HepG2 (cell line): Measurements from ENCODE around the gene CREG1. TPM values are rescaled to one million over a fixed set of nuclear protein-coding genes. Genes with fewer than 3 reads are reported as not detected.

Experiments
- ATAC-seq: fragments of 200-7000 bp; cut with Tn5 transposase; 3 replicates; pipeline ENCODE4 v1.9.1; 2020; ENCODE audit warnings: mild to moderate bottlenecking, moderate library complexity
- BruUV-seq: library from RNA; stranded (reverse); fragments of 400-500 nt; replicated peaks from 2 replicates; lab custom pipeline; 2021; lab: Mats Ljungman, UMichigan
- CTCF ChIA-PET: fragments of 300-600 bp; formaldehyde crosslinking; extraction: SDS; loops from one replicate; lab custom pipeline; 2021; ENCODE audit warnings: low total read pairs, inconsistent platforms, low intra/inter-chr PET ratio; lab: Yijun Ruan, JAX
- POLR2A ChIA-PET: fragments of 350-600 bp; sonication (Branson Sonifier 250); formaldehyde crosslinking; loops from one replicate; lab custom pipeline; 2020; ENCODE audit warnings: antibody characterized with exemption, inconsistent platforms; lab: Yijun Ruan, JAX
- DNase-seq: peaks from one replicate; pipeline ENCODE4 v3.0.0-alpha.2; 2015; ENCODE audit warnings: low spot score
- FAIRE-seq: peaks from 3 replicates; lab custom pipeline; 2011; peaks lifted over from hg19 to GRCh38; lab: Jason Lieb, UNC
- H2AFZ ChIP-seq: one replicate; pipeline ENCODE4 v1.6.1; 2011; ENCODE audit warnings: low read length, inconsistent platforms
- H3K27ac ChIP-seq: fragments of 300-600 bp; 3 replicates; pipeline ENCODE4 v1.8.0; 2011; ENCODE audit warnings: mixed run types, mild to moderate bottlenecking, mixed read lengths, low read length, inconsistent platforms; ENCODE audit not compliant: insufficient read depth; ENCODE audit errors: extremely low read length
- H3K27me3 ChIP-seq, 2 experiments: fragments of 200-600 bp in 1 of 2; 2 replicates in 1 of 2; 3 replicates in 1 of 2; pipeline versions ENCODE4 v1.6.0 to v1.8.0; 2011; ENCODE audit warnings: low read length in 2 of 2, mild to moderate bottlenecking in 2 of 2, moderate library complexity in 2 of 2, inconsistent platforms in 1 of 2; ENCODE audit not compliant: insufficient read depth in 2 of 2, control insufficient read depth in 1 of 2
- H3K36me3 ChIP-seq, 2 experiments: fragments of 200-600 bp in 1 of 2; replicated peaks in 1 of 2; 2 replicates in 1 of 2; 3 replicates in 1 of 2; pipeline versions ENCODE4 v1.5.1 to v1.8.0; 2011; ENCODE audit warnings: low read length in 2 of 2, inconsistent platforms in 1 of 2; ENCODE audit not compliant: insufficient read depth in 2 of 2, control insufficient read depth in 1 of 2
- H3K4me1 ChIP-seq: 2 replicates; pipeline ENCODE4 v1.5.1; 2012; ENCODE audit warnings: low read length, inconsistent platforms; ENCODE audit not compliant: insufficient read depth
- H3K4me2 ChIP-seq: 2 replicates; pipeline ENCODE4 v1.6.0; 2011; ENCODE audit warnings: low read depth, low read length, inconsistent platforms
- H3K4me3 ChIP-seq, 3 experiments: fragments of 200-600 bp in 1 of 3; sonication (generic), shearing (Covaris generic) in 1 of 3; replicated peaks in 1 of 3; 2 replicates each; pipeline ENCODE4 v1.5.1; 2011 to 2016; ENCODE audit warnings: low read length in 3 of 3, inconsistent platforms in 2 of 3, low read depth in 2 of 3, mild to moderate bottlenecking in 2 of 3, control low read depth in 1 of 3, mixed read lengths in 1 of 3; ENCODE audit not compliant: insufficient read depth in 1 of 3
- H3K79me2 ChIP-seq: one replicate; pipeline ENCODE4 v1.6.1; 2011; ENCODE audit warnings: low read length, inconsistent platforms; ENCODE audit not compliant: insufficient read depth
- H3K9ac ChIP-seq: 2 replicates; pipeline ENCODE4 v1.6.0; 2011; ENCODE audit warnings: mild to moderate bottlenecking, low read depth, low read length, inconsistent platforms; ENCODE audit not compliant: insufficient read depth
- H3K9me3 ChIP-seq: 2 replicates; pipeline ENCODE4 v1.5.1; 2012; ENCODE audit warnings: mild to moderate bottlenecking, low read length
- H4K20me1 ChIP-seq: 2 replicates; pipeline ENCODE4 v1.6.0; 2011; ENCODE audit warnings: inconsistent platforms, mild to moderate bottlenecking, low read length, moderate library complexity; ENCODE audit not compliant: insufficient read depth
- JARID2 ChIP-seq: sonication (generic); formaldehyde crosslinking; IDR thresholded peaks from 2 replicates; pipeline ENCODE4 v1.8.1; 2023; ENCODE audit warnings: missing genetic modification reagents, inconsistent platforms; ENCODE audit not compliant: insufficient replicate concordance
- KAT8 ChIP-seq: IDR thresholded peaks from 2 replicates; pipeline ENCODE4 v1.6.1; 2016; ENCODE audit warnings: missing genetic modification reagents, missing compliant biosample characterization
- KLF16 ChIP-seq, 2 experiments: sonication (generic) in 1 of 2; formaldehyde crosslinking in 1 of 2; IDR thresholded peaks; 2 replicates each; pipeline versions ENCODE4 v1.6.1 to v1.8.0; 2016 to 2023; ENCODE audit warnings: missing genetic modification reagents in 2 of 2, missing compliant biosample characterization in 1 of 2
- PITX1 ChIP-seq: sonication (generic); formaldehyde crosslinking; IDR thresholded peaks from 2 replicates; pipeline ENCODE4 v1.5.1; 2020; ENCODE audit warnings: mild to moderate bottlenecking, missing genetic modification reagents
- POLR2AphosphoS2 ChIP-seq: IDR thresholded peaks from 2 replicates; pipeline ENCODE4 v1.6.1; 2011; ENCODE audit warnings: low read depth, low read length, improper control_type of control experiment
- RBM39 ChIP-seq: fragments of 200-400 bp; formaldehyde crosslinking; IDR thresholded peaks from one replicate; pipeline ENCODE4 v1.6.1; 2018; ENCODE audit warnings: antibody characterized with exemption, mild to moderate bottlenecking, low read depth, low read length; ENCODE audit not compliant: poor library complexity, severe bottlenecking
- THYN1 ChIP-seq: sonication (generic); formaldehyde crosslinking; IDR thresholded peaks from 2 replicates; pipeline ENCODE4 v1.8.1; 2023; ENCODE audit warnings: low read depth, mild to moderate bottlenecking, moderate library complexity, missing genetic modification reagents, borderline replicate concordance
- ZBTB20 ChIP-seq: sonication (generic); formaldehyde crosslinking; IDR thresholded peaks from 2 replicates; pipeline ENCODE4 v1.8.1; 2023; ENCODE audit warnings: missing genetic modification reagents, low read depth, mild to moderate bottlenecking, borderline replicate concordance
- ZNF232 ChIP-seq: sonication (generic); formaldehyde crosslinking; IDR thresholded peaks from 2 replicates; pipeline ENCODE4 v1.4.0; 2020; ENCODE audit warnings: missing genetic modification reagents, borderline replicate concordance
- ZNF235 ChIP-seq: sonication (generic); formaldehyde crosslinking; IDR thresholded peaks from 2 replicates; pipeline ENCODE4 v1.8.1; 2023; ENCODE audit warnings: mild to moderate bottlenecking, missing genetic modification reagents, borderline replicate concordance
- ZNF337 ChIP-seq: sonication (generic); formaldehyde crosslinking; IDR thresholded peaks from 2 replicates; pipeline ENCODE4 v1.5.1; 2020; ENCODE audit warnings: missing genetic modification reagents, low read depth, mild to moderate bottlenecking, borderline replicate concordance
- ZNF33B ChIP-seq: sonication (generic); formaldehyde crosslinking; IDR thresholded peaks from 2 replicates; pipeline ENCODE4 v1.5.1; 2020; ENCODE audit warnings: mild to moderate bottlenecking, missing genetic modification reagents
- ZNF530 ChIP-seq: sonication (generic); formaldehyde crosslinking; IDR thresholded peaks from 2 replicates; pipeline ENCODE4 v1.5.0; 2020; ENCODE audit warnings: low read depth, mild to moderate bottlenecking, missing genetic modification reagents
- ZNF761 ChIP-seq: sonication (generic); formaldehyde crosslinking; conservative IDR thresholded peaks from 2 replicates; pipeline ENCODE4 v1.4.0; 2020; ENCODE audit warnings: mild to moderate bottlenecking, missing genetic modification reagents
- WGBS: methylation state at CpG from one replicate; pipeline ENCODE4 v1.1.6; 2017; ENCODE audit warnings: low lambda C conversion rate; 5-methylcytosine and 5-hydroxymethylcytosine counted together
- in situ Hi-C: cut with HindIII; loops from 2 replicates; pipeline ENCODE4 v1.10.0; 2017; ENCODE audit warnings: low pct_unique_long_range_greater_than_20kb; ENCODE audit not compliant: extremely low pct_ligation_motif_present
- intact Hi-C: fragments of 100-400 bp; cut with micrococcal nuclease; formaldehyde crosslinking; loops from one replicate; pipeline ENCODE4 v1.10.0; 2022; ENCODE audit not compliant: unreplicated experiment
- polyA plus RNA-seq, 8 experiments: library from polyadenylated mRNA; depleted of rRNA in 3 of 8; stranded (reverse) in 7 of 8; unstranded in 1 of 8; fragments of >200 nt; fragmentation: Illumina TruSeq in 4 of 8; extraction: Trizol in 4 of 8; gene quantifications; 2 replicates each; pipeline versions ENCODE4 v1.2.1 to v1.2.3, GENCODE V29; 2011 to 2016; ENCODE audit warnings: low read depth in 4 of 8, missing spikeins in 1 of 8, mixed read lengths in 1 of 8; ENCODE audit not compliant: insufficient read depth in 1 of 8
- total RNA-seq, 5 experiments: library from RNA; depleted of rRNA; stranded (reverse); fragments of >200 nt; fragmentation: Illumina TruSeq; extraction: Trizol; gene quantifications; 2 replicates each; pipeline ENCODE4 v1.2.3, GENCODE V29; 2016; ENCODE audit warnings: low read depth in 1 of 5
- TF ChIP-seq, protein P1 (sequence below): sonication (generic); formaldehyde crosslinking; IDR thresholded peaks from 2 replicates; pipeline ENCODE4 v1.4.0; 2020; ENCODE audit warnings: missing genetic modification reagents
- TF ChIP-seq, protein P2 (sequence below): sonication (generic); formaldehyde crosslinking; conservative IDR thresholded peaks from 2 replicates; pipeline ENCODE4 v1.8.0; 2022; ENCODE audit warnings: low read depth, missing genetic modification reagents
- TF ChIP-seq, protein P3 (sequence below): sonication (generic); formaldehyde crosslinking; IDR thresholded peaks from 2 replicates; pipeline ENCODE4 v1.4.0; 2020; ENCODE audit warnings: missing genetic modification reagents; ENCODE audit errors: not compliant biosample characterization
- TF ChIP-seq, protein P4 (sequence below), 2 experiments: fragments of 450-650 bp in 1 of 2; sonication (generic) in 1 of 2; formaldehyde crosslinking; IDR thresholded peaks; 2 replicates each; pipeline versions ENCODE4 v1.5.0 to v1.8.0; 2020 to 2022; ENCODE audit warnings: mild to moderate bottlenecking in 1 of 2, missing genetic modification reagents in 1 of 2

The CREG1 gene
- total and polyA plus RNA-seq, 2 of the 13 experiments (the other 11 are each of a cell fraction or from before 2014, with no cell fraction given) = 31.3 to 33.5 TPM

DNA sequence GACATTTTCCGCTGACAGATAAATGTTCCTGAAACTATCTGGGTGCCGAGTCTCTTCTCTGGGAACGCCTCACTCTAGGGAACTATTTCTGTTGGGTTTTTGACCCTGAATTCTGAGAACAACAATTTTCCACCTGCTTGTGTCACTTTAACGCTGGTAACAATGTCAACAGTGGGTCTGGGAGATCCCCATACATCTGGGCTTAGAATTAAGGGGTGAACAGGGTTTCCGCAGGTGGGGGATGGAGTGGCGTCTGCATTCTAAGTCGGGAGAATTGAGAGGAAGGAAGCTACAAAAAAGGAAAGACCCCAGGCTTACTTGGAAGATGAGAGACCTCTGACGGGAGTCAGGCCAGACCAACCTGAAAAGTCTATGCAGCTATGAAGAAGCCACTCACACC, 44.0 kb downstream of the CREG1 start (continued):
- TF ChIP-seq, protein P1, sequence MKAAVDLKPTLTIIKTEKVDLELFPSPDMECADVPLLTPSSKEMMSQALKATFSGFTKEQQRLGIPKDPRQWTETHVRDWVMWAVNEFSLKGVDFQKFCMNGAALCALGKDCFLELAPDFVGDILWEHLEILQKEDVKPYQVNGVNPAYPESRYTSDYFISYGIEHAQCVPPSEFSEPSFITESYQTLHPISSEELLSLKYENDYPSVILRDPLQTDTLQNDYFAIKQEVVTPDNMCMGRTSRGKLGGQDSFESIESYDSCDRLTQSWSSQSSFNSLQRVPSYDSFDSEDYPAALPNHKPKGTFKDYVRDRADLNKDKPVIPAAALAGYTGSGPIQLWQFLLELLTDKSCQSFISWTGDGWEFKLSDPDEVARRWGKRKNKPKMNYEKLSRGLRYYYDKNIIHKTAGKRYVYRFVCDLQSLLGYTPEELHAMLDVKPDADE (CRISPR knock-in tag) = no peak
- no peak for TF ChIP-seq ZNF761 (CRISPR knock-in tag)
- TF ChIP-seq ZNF530 (CRISPR knock-in tag) = no peak
- TF ChIP-seq RBM39 = no peak

DNA sequence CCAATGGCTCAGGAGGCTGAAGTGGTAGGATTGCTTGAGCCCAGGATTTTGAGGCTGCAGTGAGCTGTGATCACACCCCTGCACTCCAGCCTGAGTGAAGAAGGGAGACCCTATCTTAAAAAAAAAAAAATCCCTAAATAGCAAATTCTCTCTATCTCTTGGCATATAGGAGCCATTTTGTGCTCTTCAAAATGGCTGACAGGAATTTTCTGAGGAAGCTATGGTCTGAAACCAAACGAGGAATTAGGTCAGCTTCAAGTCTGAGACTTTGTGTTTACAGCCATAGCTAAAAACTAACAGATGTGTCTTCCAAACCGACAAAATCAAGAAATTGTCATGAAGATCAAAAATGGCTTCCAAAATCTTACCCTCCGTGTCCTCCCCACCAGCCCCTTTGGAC, 45.8 kb downstream of the CREG1 start:
- no peak overlapping the region for H3K4me2 ChIP-seq
- no peak overlapping the region for H3K9ac ChIP-seq
- no peaks in the 10 kb centered on the region for H3K4me1 ChIP-seq
- H3K79me2 ChIP-seq = no peaks in the 10 kb centered on the region
- H3K9me3 ChIP-seq = no peaks in the 10 kb centered on the region
- 11% methylated on average over 3 of the region's 3 CpGs for WGBS
- DNase-seq = no peak
- ATAC-seq = no peak
- peaks cover 2 to 32% of the 10 kb centered on the region in 2 experiments; a peak in 4 of 5 replicates for H3K27me3 ChIP-seq
- BruUV-seq = no TSS peak
- H2AFZ ChIP-seq = no peak overlapping the region
- no peaks in the 10 kb centered on the region for H4K20me1 ChIP-seq
- H3K36me3 ChIP-seq = no peaks in the 10 kb centered on the region
- H3K27ac ChIP-seq = no peak overlapping the region
- ChIA-PET CTCF (no interaction called here), POLR2A (no interaction called here)
- no peak overlapping the region for H3K4me3 ChIP-seq
- no peak for FAIRE-seq
- in situ Hi-C loops = no loop called here
- intact Hi-C loops = no loop called here
- TF ChIP-seq KLF16 (CRISPR knock-in tag; IDR thresholded peaks at IDR 0.05) = no peak
- no peak for TF ChIP-seq ZNF235
- TF ChIP-seq, protein P2, sequence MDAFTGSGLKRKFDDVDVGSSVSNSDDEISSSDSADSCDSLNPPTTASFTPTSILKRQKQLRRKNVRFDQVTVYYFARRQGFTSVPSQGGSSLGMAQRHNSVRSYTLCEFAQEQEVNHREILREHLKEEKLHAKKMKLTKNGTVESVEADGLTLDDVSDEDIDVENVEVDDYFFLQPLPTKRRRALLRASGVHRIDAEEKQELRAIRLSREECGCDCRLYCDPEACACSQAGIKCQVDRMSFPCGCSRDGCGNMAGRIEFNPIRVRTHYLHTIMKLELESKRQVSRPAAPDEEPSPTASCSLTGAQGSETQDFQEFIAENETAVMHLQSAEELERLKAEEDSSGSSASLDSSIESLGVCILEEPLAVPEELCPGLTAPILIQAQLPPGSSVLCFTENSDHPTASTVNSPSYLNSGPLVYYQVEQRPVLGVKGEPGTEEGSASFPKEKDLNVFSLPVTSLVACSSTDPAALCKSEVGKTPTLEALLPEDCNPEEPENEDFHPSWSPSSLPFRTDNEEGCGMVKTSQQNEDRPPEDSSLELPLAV (CRISPR knock-in tag) = no peak
- no peak for TF ChIP-seq ZNF232 (CRISPR knock-in tag)
- no peak for TF ChIP-seq PITX1 (CRISPR knock-in tag)
- TF ChIP-seq, protein P3, sequence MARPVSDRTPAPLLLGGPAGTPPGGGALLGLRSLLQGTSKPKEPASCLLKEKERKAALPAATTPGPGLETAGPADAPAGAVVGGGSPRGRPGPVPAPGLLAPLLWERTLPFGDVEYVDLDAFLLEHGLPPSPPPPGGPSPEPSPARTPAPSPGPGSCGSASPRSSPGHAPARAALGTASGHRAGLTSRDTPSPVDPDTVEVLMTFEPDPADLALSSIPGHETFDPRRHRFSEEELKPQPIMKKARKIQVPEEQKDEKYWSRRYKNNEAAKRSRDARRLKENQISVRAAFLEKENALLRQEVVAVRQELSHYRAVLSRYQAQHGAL (CRISPR knock-in tag) = no peak
- TF ChIP-seq KAT8 (CRISPR knock-in tag) = no peak
- no peak for TF ChIP-seq POLR2AphosphoS2
- no peak for TF ChIP-seq ZNF337
- TF ChIP-seq THYN1 (CRISPR knock-in tag) = no peak
- TF ChIP-seq ZNF33B (CRISPR knock-in tag) = no peak
- TF ChIP-seq, protein P4, sequence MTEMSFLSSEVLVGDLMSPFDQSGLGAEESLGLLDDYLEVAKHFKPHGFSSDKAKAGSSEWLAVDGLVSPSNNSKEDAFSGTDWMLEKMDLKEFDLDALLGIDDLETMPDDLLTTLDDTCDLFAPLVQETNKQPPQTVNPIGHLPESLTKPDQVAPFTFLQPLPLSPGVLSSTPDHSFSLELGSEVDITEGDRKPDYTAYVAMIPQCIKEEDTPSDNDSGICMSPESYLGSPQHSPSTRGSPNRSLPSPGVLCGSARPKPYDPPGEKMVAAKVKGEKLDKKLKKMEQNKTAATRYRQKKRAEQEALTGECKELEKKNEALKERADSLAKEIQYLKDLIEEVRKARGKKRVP (CRISPR knock-in tag; IDR thresholded peaks at IDR 0.05) = no peak
- TF ChIP-seq ZBTB20 (CRISPR knock-in tag) = no peak
- no peak for TF ChIP-seq JARID2 (CRISPR knock-in tag)
